GM18951 (cell line): Measurements from ENCODE around the gene ABCA4.

Experiments
- POLR2A ChIP-seq: IDR thresholded peaks from 4 replicates; pipeline ENCODE4 v1.6.1; 2011; ENCODE audit warnings: mild to moderate bottlenecking; ENCODE audit not compliant: insufficient read length, insufficient read depth; ENCODE audit errors: extremely low read depth
- in situ Hi-C: fragments of 300-500 bp; cut with MboI; formaldehyde crosslinking; loops from one replicate; pipeline ENCODE4 v1.12.0; 2022; ENCODE audit warnings: low sequenced_read_pairs, mixed read lengths, inconsistent platforms; ENCODE audit not compliant: unreplicated experiment

ABCA4 gene

DNA sequence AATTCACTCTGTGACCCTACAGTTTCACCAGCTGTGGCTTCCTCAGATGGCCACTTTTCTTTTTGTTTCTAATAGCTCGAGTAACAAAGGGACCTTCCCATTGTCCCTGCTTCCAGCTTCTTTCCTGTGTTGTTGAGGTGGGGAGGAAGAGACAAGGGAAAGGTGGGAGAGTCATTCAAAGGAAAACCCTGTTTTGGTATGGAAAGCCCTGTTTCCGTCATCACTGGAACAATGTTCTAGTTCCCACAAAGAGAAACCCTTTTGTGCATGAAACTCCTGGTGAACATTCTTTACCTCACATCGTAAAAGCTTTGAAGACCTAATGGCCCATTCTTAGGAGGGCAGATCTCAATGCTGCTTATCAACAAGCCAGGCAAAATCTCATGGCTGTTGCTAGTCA lies 62.2 kb downstream of the ABCA4 start:
- TF ChIP-seq POLR2A: no peak
- in situ Hi-C loops: loop anchor here (25.0 kb wide), 3 partner anchors 404 to 979 kb away; partner anchors contain the start of gene SLC44A3

DNA sequence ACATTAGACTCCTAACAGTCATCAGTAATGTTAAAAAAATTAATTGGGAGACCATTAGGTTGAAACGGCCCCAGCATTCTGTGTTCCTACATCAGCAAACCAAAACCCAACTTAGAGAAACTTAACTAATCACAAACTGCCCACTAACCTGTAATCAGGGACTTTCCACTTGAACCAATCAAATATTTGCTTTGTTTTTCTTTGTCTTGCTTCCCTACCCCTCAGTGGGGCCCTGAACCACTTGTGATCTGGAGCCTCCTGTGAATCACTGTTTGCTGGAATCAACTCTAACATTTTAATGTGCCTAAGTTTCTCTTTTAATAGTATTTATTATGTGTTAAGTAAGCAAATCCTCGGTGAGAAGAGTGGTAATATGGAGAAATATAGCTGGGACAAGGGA lies 64.0 kb downstream of the ABCA4 start:
- no peak for TF ChIP-seq POLR2A
- in situ Hi-C loops: loop anchor here (25.0 kb wide), 3 partner anchors 405 to 980 kb away; partner anchors contain the start of gene SLC44A3

- in situ Hi-C loops: loop anchor here (25.0 kb wide), 3 partner anchors 406 to 981 kb away; partner anchors contain the start of gene SLC44A3
- no peak for TF ChIP-seq POLR2A
These were observed 64.8 kb downstream of the ABCA4 start for GRCh38 chr1:94056171-94056570.

DNA sequence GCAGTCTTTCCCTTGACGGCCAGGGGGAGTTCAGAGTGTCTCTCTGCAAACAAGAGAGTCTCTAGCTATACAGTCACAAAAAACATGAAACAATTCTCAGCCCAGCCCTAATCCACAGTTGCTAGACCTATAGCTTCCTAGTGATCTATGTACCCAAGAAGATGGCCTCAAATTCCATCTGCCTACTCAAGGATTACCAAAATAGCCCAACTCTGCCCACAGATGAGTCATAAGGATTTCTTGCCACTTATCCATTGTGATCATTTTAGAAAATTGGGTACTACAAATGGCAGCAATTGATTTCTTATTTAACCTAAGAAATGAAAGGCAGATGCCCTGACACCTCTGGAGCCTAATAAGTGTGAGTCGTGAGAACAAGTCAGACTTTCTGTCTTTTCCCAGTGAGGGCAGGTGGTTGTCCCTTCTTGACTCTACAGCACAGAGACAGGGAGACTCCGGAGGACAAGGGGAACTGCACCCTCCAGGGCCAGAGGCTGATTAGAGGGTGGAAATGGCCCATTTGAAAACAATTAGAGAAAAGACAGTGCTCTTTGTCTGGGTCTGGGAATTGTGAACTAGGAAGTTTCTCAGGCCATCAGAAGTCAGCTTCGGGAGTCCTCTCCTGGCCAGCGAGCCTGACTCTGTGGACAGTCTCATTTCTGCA lies 65.4 kb downstream of the ABCA4 start:
- in situ Hi-C loops: loop anchor here (25.0 kb wide), 3 partner anchors 407 to 982 kb away; partner anchors contain the start of gene SLC44A3
- no peak for TF ChIP-seq POLR2A

- in situ Hi-C loops: loop anchor here (25.0 kb wide), 3 partner anchors 412 to 987 kb away; partner anchors contain the start of gene SLC44A3
- TF ChIP-seq POLR2A: no peak
These were observed 70.3 kb downstream of the ABCA4 start for GRCh38 chr1:94050675-94051074.

DNA sequence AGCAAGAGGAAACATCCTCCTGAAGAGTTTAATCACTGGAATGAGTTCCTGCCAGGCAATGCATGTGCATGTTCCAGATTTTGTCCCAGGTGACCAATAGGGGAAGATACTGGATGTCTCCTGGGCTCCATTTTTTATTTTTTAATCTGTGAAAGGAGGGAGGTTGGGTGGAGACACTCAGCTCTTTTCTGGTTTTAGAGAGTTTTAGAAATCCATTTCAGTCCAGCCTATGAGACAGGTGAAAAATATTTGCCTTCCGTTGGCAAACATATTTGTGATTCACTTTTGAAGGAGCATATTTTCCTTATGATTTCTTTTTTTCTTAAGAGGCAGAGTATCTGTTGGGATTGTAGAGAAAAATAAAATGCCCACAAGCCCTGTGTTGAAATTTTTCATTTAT lies 70.7 kb downstream of the ABCA4 start:
- in situ Hi-C loops: loop anchor here (25.0 kb wide), 3 partner anchors 412 to 987 kb away; partner anchors contain the start of gene SLC44A3
- no peak for TF ChIP-seq POLR2A

GRCh38 chr1:94049791-94050190 lies 71.2 kb downstream of the ABCA4 start:
- in situ Hi-C loops: loop anchor here (25.0 kb wide), 3 partner anchors 413 to 988 kb away; partner anchors contain the start of gene SLC44A3
- no peak for TF ChIP-seq POLR2A

DNA sequence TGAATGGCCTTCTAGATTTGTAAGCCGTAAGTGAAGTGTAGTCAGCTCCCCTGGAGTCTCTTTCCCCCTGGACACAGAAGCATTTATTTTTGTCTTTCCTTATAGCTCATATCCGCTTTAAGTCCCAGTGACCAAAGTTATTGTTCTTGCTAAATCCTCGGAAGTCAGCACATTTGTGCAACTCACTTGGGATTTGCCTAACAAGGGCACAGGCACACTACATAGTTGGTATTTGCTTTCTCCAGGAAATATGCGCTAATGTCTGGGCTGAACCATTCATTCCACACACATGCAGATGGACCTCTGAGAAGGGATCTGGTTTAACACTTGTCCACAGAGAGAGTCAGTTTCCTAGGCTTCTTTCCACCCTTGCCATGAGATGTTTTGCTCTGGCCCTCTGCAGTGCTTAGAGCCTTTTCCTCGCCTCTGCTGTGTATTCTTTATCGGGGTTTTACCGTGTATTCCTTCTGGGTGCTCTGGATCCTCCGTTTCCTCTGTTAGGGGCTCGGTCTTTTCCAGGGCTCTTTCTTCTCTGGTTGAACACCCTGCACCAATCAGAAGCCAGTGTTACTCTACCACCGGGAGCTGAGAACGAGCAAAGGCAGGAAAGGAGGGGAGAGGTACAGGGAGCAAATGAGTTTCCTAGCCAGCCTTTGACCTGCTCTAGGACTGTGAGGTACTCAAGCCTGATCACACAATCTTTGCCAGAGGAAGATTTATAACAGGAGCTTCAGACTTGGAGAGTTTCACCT lies 72.4 kb downstream of the ABCA4 start:
- TF ChIP-seq POLR2A: no peak
- in situ Hi-C loops: no loop called here

- TF ChIP-seq POLR2A: no peak
- in situ Hi-C loops: no loop called here
These were observed 73.0 kb downstream of the ABCA4 start for GRCh38 chr1:94047949-94048348.

- no peak for TF ChIP-seq POLR2A
- in situ Hi-C loops: no loop called here
These were observed 75.4 kb downstream of the ABCA4 start for GRCh38 chr1:94045465-94046056.

DNA sequence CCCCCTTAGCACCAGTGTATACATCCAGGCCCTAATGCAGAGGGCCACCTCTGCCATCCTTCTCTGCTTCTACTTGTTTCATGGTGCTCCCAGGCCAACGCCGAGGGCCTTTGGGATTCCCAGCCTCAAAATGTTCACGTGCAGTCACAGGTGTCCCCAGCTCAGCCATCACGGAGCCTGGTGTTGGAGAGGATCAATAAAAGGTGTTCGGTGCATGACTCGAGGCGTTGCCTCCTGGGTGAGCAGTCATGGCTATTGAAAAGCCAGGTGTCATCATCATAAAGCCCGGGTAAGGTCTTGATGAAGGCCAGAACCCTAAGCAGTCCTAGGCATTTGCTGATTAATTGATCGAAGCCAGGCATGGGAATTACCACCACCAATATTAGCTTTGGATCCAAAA lies 76.1 kb downstream of the ABCA4 start:
- in situ Hi-C loops: no loop called here
- no peak for TF ChIP-seq POLR2A

DNA sequence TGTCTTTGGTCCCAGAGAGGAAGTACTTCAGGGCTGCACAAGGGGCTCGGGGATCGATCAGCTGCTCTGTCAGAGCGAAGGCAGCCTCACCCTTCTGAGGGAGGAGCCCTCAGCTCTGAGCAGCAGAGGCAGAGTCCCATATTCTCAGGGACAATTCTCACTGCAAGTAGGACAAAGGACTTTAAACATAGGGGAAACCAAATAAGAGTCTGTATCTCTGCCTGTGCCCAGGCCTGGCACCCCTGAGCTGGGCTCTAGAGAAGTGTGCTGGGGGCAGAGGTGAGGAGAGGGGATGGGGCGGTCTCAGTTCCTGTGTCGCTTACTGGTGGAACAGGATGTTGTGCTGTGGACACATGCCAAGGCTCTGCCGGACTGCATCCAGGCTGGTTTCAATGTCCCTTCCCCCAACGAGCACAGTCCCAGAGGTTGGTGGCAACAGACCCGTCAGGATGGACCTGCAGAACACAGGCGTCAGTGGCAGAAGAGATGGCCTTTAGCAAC lies 76.6 kb downstream of the ABCA4 start:
- in situ Hi-C loops: no loop called here
- no peak for TF ChIP-seq POLR2A

DNA sequence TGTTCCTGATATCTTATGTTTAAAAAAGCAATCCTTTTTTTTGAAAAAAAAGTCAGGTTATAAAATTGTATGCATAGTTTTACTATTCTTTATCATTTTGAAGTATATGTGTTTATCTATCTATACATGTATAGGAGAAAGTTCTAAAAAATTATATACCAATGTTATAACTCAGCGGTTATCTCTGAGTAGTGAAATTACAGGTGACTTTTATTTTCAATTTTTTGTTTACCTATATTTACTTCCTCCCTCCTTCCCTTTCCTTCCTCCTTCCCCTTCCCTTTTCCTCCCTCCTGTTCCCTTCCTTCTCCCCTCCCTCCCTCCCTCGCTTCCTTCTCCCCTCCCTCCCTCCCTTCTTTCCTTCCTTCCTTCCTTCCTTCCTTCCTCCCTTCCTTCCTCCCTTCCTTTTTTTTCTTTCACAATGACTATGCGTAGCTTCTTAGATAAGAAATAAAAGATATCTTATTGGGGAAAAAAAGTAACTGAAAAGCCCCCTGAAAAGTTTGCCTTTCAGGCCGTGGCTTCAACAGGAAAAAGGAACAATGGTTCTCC lies 77.1 kb downstream of the ABCA4 start:
- no peak for TF ChIP-seq POLR2A
- in situ Hi-C loops: no loop called here
